H1 (cell line): Measurements from ENCODE around the gene GDAP2.

Source experiments
- BACH1 ChIP-seq: IDR thresholded peaks from 2 replicates; pipeline ENCODE4 v1.6.1; 2012; ENCODE audit warnings: low read length, improper control_type of control experiment
- CREB1 ChIP-seq: IDR thresholded peaks from 2 replicates; pipeline ENCODE4 v1.6.1; 2012; ENCODE audit warnings: inconsistent platforms
- JUND ChIP-seq: IDR thresholded peaks from 2 replicates; pipeline ENCODE4 v1.6.1; 2011; ENCODE audit warnings: mild to moderate bottlenecking, improper control_type of control experiment, low read length
- RAD21 ChIP-seq, 2 experiments: IDR thresholded peaks in 1 of 2; conservative IDR thresholded peaks in 1 of 2; 2 replicates each; pipeline ENCODE4 v1.6.1; 2011; ENCODE audit warnings: low read depth in 2 of 2, low read length in 2 of 2, improper control_type of control experiment in 1 of 2, inconsistent platforms in 1 of 2, mild to moderate bottlenecking in 1 of 2, moderate library complexity in 1 of 2
- SRF ChIP-seq: IDR thresholded peaks from 2 replicates; pipeline ENCODE4 v1.6.1; 2011; ENCODE audit warnings: mild to moderate bottlenecking, low read depth, low read length, moderate library complexity
- TAF1 ChIP-seq: IDR thresholded peaks from 2 replicates; pipeline ENCODE4 v1.6.1; 2011; ENCODE audit warnings: mild to moderate bottlenecking, low read depth, low read length
- TF ChIP-seq, protein P1 (sequence below), 3 experiments: IDR thresholded peaks; 1 replicate in 2 of 3; 2 replicates in 1 of 3; pipeline versions ENCODE4 v1.5.1 to v1.6.1; 2011; ENCODE audit warnings: low read length in 3 of 3, mild to moderate bottlenecking in 3 of 3, inconsistent platforms in 2 of 3, low read depth in 1 of 3, moderate library complexity in 1 of 3; ENCODE audit not compliant: insufficient read depth in 1 of 3; ENCODE audit errors: control extremely low read depth in 1 of 3
- TF ChIP-seq, protein P2 (sequence below): IDR thresholded peaks from 2 replicates; pipeline ENCODE4 v1.6.1; 2012; ENCODE audit warnings: inconsistent platforms

DNA sequence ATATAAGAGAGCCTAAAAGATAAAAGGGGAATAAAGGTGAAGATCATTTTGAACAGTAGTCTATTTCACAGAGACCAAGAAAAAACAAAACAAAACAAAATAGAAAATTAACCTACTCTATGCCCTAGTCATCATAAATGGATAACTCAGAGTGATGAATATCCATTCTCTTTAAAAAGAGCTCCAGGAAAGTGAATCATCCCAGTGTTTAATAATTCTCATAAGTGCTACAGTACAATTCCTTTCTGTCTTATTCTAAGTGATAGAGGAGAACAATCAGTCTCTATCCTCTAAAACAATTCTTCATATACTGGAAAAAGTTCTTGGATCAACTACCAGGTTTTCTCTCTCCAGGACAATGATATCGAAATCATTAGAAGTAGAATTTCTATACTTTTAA is 45.8 kb downstream of the GDAP2 start:
- TF ChIP-seq SRF (no peak), JUND (no peak), BACH1 (no peak), CREB1 (no peak), RAD21 (IDR thresholded peaks at IDR 0.05 in 1 of 2, conservative IDR thresholded peaks at IDR 0.05 in 1 of 2; ENCODE audit: low read depth in 2 of 2, low read length in 2 of 2) (no peak), TAF1 (no peak)
- TF ChIP-seq, protein P1, sequence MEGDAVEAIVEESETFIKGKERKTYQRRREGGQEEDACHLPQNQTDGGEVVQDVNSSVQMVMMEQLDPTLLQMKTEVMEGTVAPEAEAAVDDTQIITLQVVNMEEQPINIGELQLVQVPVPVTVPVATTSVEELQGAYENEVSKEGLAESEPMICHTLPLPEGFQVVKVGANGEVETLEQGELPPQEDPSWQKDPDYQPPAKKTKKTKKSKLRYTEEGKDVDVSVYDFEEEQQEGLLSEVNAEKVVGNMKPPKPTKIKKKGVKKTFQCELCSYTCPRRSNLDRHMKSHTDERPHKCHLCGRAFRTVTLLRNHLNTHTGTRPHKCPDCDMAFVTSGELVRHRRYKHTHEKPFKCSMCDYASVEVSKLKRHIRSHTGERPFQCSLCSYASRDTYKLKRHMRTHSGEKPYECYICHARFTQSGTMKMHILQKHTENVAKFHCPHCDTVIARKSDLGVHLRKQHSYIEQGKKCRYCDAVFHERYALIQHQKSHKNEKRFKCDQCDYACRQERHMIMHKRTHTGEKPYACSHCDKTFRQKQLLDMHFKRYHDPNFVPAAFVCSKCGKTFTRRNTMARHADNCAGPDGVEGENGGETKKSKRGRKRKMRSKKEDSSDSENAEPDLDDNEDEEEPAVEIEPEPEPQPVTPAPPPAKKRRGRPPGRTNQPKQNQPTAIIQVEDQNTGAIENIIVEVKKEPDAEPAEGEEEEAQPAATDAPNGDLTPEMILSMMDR (IDR thresholded peaks at IDR 0.05; ENCODE audit: control extremely low read depth in 1 of 3, insufficient read depth in 1 of 3, low read depth in 1 of 3, low read length in 3 of 3), result no peak
- TF ChIP-seq, protein P2, sequence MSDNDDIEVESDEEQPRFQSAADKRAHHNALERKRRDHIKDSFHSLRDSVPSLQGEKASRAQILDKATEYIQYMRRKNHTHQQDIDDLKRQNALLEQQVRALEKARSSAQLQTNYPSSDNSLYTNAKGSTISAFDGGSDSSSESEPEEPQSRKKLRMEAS, result no peak
